Measurements from ENCODE around the gene MFAP4. TPM values are rescaled to one million over a fixed set of nuclear protein-coding genes. Genes with fewer than 3 reads are reported as not detected.

Gene MFAP4
- total and polyA plus RNA-seq, 9 of the 15 experiments (the other 6 are each of a cell fraction or from before 2014, with no cell fraction given), result 0.07 to 0.24 TPM; not detected in 7

- no peaks in the 10 kb centered on the region for H3K9me3 ChIP-seq (replicated peaks; ENCODE audit: control insufficient read depth, insufficient read depth, low read depth, low read length)
- in situ Hi-C loops (cut with MboI), result no loop called here
- H3K4me1 ChIP-seq (replicated peaks in 1 of 2; ENCODE audit: control insufficient read depth in 2 of 2, insufficient read depth in 2 of 2, low read length in 2 of 2), result no peaks in the 10 kb centered on the region
- no peak overlapping the region for H3K9ac ChIP-seq (ENCODE audit: insufficient read depth in 1 of 2, low read depth in 2 of 2, low read length in 2 of 2)
- H4K20me1 ChIP-seq (replicated peaks; ENCODE audit: control insufficient read depth, insufficient read depth, low read length), result no peaks in the 10 kb centered on the region
- no peak for FAIRE-seq
- POLR2A ChIA-PET, result no interaction called here
- peaks cover 5 to 67% of the 10 kb centered on the region in 2 experiments; a peak in 4 of 5 replicates for H3K27me3 ChIP-seq (ENCODE audit: control insufficient read depth in 2 of 2, insufficient read depth in 2 of 2, low read length in 2 of 2)
- H3K9me1 ChIP-seq (ENCODE audit: control insufficient read depth, insufficient read depth, low read length), result no peaks in the 10 kb centered on the region
- no peak overlapping the region for H3K4me2 ChIP-seq (ENCODE audit: insufficient read depth, low read length)
- DNase-seq (ENCODE audit: extremely low read depth in 1 of 4, low spot score in 3 of 4), result no peak
- H3K79me2 ChIP-seq (ENCODE audit: control insufficient read depth, insufficient read depth, low read length), result no peaks in the 10 kb centered on the region
- CTCF ChIA-PET (ENCODE audit: low intra/inter-chr PET ratio), result no interaction called here
- no TSS peak for BruUV-seq (replicated peaks)
- no peak for ATAC-seq
- H2AFZ ChIP-seq (ENCODE audit: low read depth, low read length), result no peak overlapping the region
- intact Hi-C loops (cut with micrococcal nuclease), result no loop called here
- H3K36me3 ChIP-seq (ENCODE audit: control insufficient read depth, insufficient read depth, low read length), result no peaks in the 10 kb centered on the region
- WGBS (ENCODE audit: insufficient coverage, low coverage, missing lambda C conversion rate), result 0% methylated on average over 5 of the region's 13 CpGs
- H3K27ac ChIP-seq (ENCODE audit: extremely low read depth, low read depth, low read length), result no peak overlapping the region
- no peak overlapping the region for H3K4me3 ChIP-seq
- TF ChIP-seq USF2 (CRISPR knock-in tag; IDR thresholded peaks at IDR 0.05), result no peak
- no peak for TF ChIP-seq NFE2L1 (tag; IDR thresholded peaks at IDR 0.05; ENCODE audit: borderline replicate concordance, low read depth)
- no peak for TF ChIP-seq ZBED1 (IDR thresholded peaks at IDR 0.05)
- TF ChIP-seq LEF1 (IDR thresholded peaks at IDR 0.05), result no peak
- no peak for TF ChIP-seq LARP7 (IDR thresholded peaks at IDR 0.05)
- TF ChIP-seq ZNF280A (IDR thresholded peaks at IDR 0.05; ENCODE audit: low read depth, partially characterized antibody), result no peak
- no peak for TF ChIP-seq ZHX1 (conservative IDR thresholded peaks at IDR 0.05; ENCODE audit: low read length)
- TF ChIP-seq BRCA1 (IDR thresholded peaks at IDR 0.05), result no peak
- no peak for TF ChIP-seq BRCA1 (CRISPR knock-in tag; IDR thresholded peaks at IDR 0.05)
- TF ChIP-seq GMEB1 (CRISPR knock-in tag; IDR thresholded peaks at IDR 0.05), result no peak
- no peak for TF ChIP-seq ZNF589 (CRISPR knock-in tag; IDR thresholded peaks at IDR 0.05; ENCODE audit: low read depth)
- TF ChIP-seq FOXA1 (IDR thresholded peaks at IDR 0.05; ENCODE audit: borderline replicate concordance), result no peak
- TF ChIP-seq HDAC1 (IDR thresholded peaks at IDR 0.05), result no peak
- TF ChIP-seq KHSRP (IDR thresholded peaks at IDR 0.05), result no peak
- TF ChIP-seq CBFA2T3 (IDR thresholded peaks at IDR 0.05), result no peak
- no peak for TF ChIP-seq NR3C1 (CRISPR knock-in tag; IDR thresholded peaks at IDR 0.05)
- TF ChIP-seq HDAC6 (IDR thresholded peaks at IDR 0.05; ENCODE audit: low read depth, low read length), result no peak
- TF ChIP-seq BMI1 (IDR thresholded peaks at IDR 0.05; ENCODE audit: low read length), result no peak
Measured at GRCh38 chr17:19415311-19415710, 28.3 kb upstream of the MFAP4 start.
